ENCODE measurements around the gene TTLL7.

Gene TTLL7

GRCh38 chr1:83827741-83828140 is 171.2 kb downstream of the TTLL7 start:
- Mint-ChIP-seq H3K36me3 (ENCODE audit: low read depth) (no peaks in the 10 kb centered on the region), H3K4me1 (ENCODE audit: low read depth) (peaks cover 8% of the 10 kb centered on the region), H3K27me3 (no peaks in the 10 kb centered on the region), H3K4me3 (no peak overlapping the region), H3K27ac (no peak overlapping the region), H3K9me3 (no peaks in the 10 kb centered on the region)
- intact Hi-C loops (cut with micrococcal nuclease): no loop called here

DNA sequence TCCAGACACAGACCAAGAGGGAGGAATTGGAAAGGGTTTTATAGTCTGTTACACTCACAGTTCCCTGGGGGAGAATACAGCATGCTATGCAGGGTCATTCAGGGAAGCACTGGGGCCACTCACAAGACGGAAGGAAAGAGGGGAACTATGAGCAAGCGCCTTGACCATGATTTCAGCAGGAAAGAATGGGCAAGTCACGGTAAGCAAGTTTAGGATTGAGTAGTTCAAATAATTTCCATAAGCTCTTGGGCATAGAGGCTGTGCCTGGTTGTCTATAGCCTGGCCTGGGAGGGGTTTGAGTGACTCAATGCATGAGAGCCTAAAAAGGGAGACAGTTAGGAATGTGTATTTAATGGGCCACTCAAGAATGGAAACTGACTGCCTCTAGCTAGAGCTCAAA is 176.7 kb downstream of the TTLL7 start:
- H3K36me3 Mint-ChIP-seq (ENCODE audit: low read depth): no peaks in the 10 kb centered on the region
- H3K27me3 Mint-ChIP-seq: no peaks in the 10 kb centered on the region
- H3K27ac Mint-ChIP-seq: no peak overlapping the region
- intact Hi-C loops (cut with micrococcal nuclease): no loop called here
- H3K4me3 Mint-ChIP-seq: no peak overlapping the region
- peaks cover 24% of the 10 kb centered on the region for H3K9me3 Mint-ChIP-seq
- peaks cover 19% of the 10 kb centered on the region for H3K4me1 Mint-ChIP-seq (ENCODE audit: low read depth)

GRCh38 chr1:83819436-83819835 is 179.5 kb downstream of the TTLL7 start:
- intact Hi-C loops (cut with micrococcal nuclease): no loop called here
- H3K36me3 Mint-ChIP-seq (ENCODE audit: low read depth): no peaks in the 10 kb centered on the region
- H3K27ac Mint-ChIP-seq: peak overlapping the region; percentile 74
- no peak overlapping the region for H3K4me3 Mint-ChIP-seq
- H3K4me1 Mint-ChIP-seq (ENCODE audit: low read depth): peaks cover 19% of the 10 kb centered on the region
- no peaks in the 10 kb centered on the region for H3K27me3 Mint-ChIP-seq
- peaks cover 25% of the 10 kb centered on the region for H3K9me3 Mint-ChIP-seq

DNA sequence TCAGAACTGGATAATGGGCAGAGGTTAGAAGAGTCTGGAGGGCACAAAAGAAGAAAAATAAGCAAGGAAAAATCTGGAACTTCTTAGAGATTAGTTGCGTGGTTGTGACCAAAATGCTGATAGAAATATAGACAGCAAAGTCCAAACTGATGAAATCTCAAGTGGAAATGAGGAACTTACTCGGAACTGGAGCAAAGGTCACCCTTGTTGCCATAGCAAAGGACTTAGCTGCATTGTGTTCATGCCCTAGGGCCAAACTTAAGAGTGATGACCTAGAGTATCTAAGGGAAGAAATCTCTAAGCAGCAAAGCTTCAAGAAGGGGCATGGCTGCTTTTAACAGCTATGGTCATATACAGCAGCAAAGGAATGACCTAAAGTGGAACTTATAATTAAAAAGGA is 180.0 kb downstream of the TTLL7 start:
- peaks cover 25% of the 10 kb centered on the region for H3K9me3 Mint-ChIP-seq
- H3K4me1 Mint-ChIP-seq (ENCODE audit: low read depth): peaks cover 19% of the 10 kb centered on the region
- H3K36me3 Mint-ChIP-seq (ENCODE audit: low read depth): no peaks in the 10 kb centered on the region
- intact Hi-C loops (cut with micrococcal nuclease): no loop called here
- H3K27ac Mint-ChIP-seq: peak overlapping the region; percentile 74
- H3K4me3 Mint-ChIP-seq: no peak overlapping the region
- H3K27me3 Mint-ChIP-seq: no peaks in the 10 kb centered on the region

- peaks cover 19% of the 10 kb centered on the region for H3K4me1 Mint-ChIP-seq (ENCODE audit: low read depth)
Measured at GRCh38 chr1:83816836-83817235, 182.1 kb downstream of the TTLL7 start.

DNA sequence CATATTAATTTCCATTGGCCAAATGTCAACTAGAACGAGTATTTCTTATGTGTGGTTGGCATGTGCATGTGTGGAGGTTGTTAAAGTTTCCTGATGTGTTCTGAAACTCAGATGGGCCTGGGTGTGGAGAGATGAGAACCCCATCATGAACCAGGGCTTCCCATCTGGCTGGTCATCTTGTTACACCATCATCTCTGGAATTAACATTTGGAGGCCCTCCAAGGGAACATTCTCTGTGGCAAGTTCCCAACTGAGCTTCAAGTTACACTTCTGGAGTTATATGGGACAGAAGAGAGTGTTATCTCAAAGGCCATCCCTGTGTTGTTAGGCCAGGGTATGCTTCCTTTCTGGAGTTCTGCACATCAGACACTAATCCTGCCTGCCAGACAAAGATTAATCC is 183.6 kb downstream of the TTLL7 start:
- Mint-ChIP-seq H3K9me3 (peaks cover 14% of the 10 kb centered on the region), H3K27me3 (no peaks in the 10 kb centered on the region), H3K36me3 (ENCODE audit: low read depth) (no peaks in the 10 kb centered on the region), H3K4me1 (ENCODE audit: low read depth) (peaks cover 19% of the 10 kb centered on the region), H3K4me3 (no peak overlapping the region), H3K27ac (no peak overlapping the region)
- intact Hi-C loops (cut with micrococcal nuclease): no loop called here

More at GRCh38 chr1:83816836-83817235, 182.1 kb downstream of the TTLL7 start:
- Mint-ChIP-seq H3K27me3 (no peaks in the 10 kb centered on the region), H3K4me3 (no peak overlapping the region), H3K36me3 (ENCODE audit: low read depth) (no peaks in the 10 kb centered on the region), H3K27ac (no peak overlapping the region), H3K9me3 (peaks cover 16% of the 10 kb centered on the region)
- intact Hi-C loops (cut with micrococcal nuclease): no loop called here

Data from dendritic cell treated with granulocyte-macrophage colony-stimulating factor and Interleukin-4, amounts not matched to agents 40 ng/mL and 50 ng/mL, for 4 days (primary cell).